ENCODE results near the gene SMURF2. TPM values are rescaled to one million over a fixed set of nuclear protein-coding genes. Genes with fewer than 3 reads are reported as not detected.
A peak's percentile ranks its signal among the peaks of the same experiment; 100 is the strongest.

Gene SMURF2
- total RNA-seq, 1 experiment from 2014 or later: 38.6 TPM

- DNase-seq (ENCODE audit: low read depth): no peak
- in situ Hi-C loops (cut with HindIII; ENCODE audit: low pct_unique_long_range_greater_than_20kb, low sequenced_read_pairs): no loop called here
These were observed 23.4 kb downstream of the SMURF2 start for GRCh38 chr17:64638552-64639203.

GRCh38 chr17:64635647-64636305 is 26.3 kb downstream of the SMURF2 start:
- no peak for DNase-seq (ENCODE audit: low read depth)
- in situ Hi-C loops (cut with HindIII; ENCODE audit: low pct_unique_long_range_greater_than_20kb, low sequenced_read_pairs): no loop called here

GRCh38 chr17:64634218-64634617 is 27.9 kb downstream of the SMURF2 start:
- no peak for DNase-seq (ENCODE audit: low read depth)
- in situ Hi-C loops (cut with HindIII; ENCODE audit: low pct_unique_long_range_greater_than_20kb, low sequenced_read_pairs): no loop called here

- in situ Hi-C loops (cut with HindIII; ENCODE audit: low pct_unique_long_range_greater_than_20kb, low sequenced_read_pairs): no loop called here
- DNase-seq (ENCODE audit: low read depth): no peak
These were observed 29.5 kb downstream of the SMURF2 start for GRCh38 chr17:64632606-64633005.

GRCh38 chr17:64632194-64632593 is 29.9 kb downstream of the SMURF2 start:
- DNase-seq (ENCODE audit: low read depth): peak; percentile 34
- in situ Hi-C loops (cut with HindIII; ENCODE audit: low pct_unique_long_range_greater_than_20kb, low sequenced_read_pairs): no loop called here

GRCh38 chr17:64630309-64631223 is 31.5 kb downstream of the SMURF2 start:
- no peak for DNase-seq (ENCODE audit: low read depth)
- in situ Hi-C loops (cut with HindIII; ENCODE audit: low pct_unique_long_range_greater_than_20kb, low sequenced_read_pairs): no loop called here

GRCh38 chr17:64628641-64629040 is 33.5 kb downstream of the SMURF2 start:
- no peak for DNase-seq (ENCODE audit: low read depth)
- in situ Hi-C loops (cut with HindIII; ENCODE audit: low pct_unique_long_range_greater_than_20kb, low sequenced_read_pairs): no loop called here

- DNase-seq (ENCODE audit: low read depth): no peak
- in situ Hi-C loops (cut with HindIII; ENCODE audit: low pct_unique_long_range_greater_than_20kb, low sequenced_read_pairs): no loop called here
These were observed 34.3 kb downstream of the SMURF2 start for GRCh38 chr17:64627797-64628196.

GRCh38 chr17:64626827-64627226 is 35.3 kb downstream of the SMURF2 start:
- DNase-seq (ENCODE audit: low read depth): no peak
- in situ Hi-C loops (cut with HindIII; ENCODE audit: low pct_unique_long_range_greater_than_20kb, low sequenced_read_pairs): no loop called here

GRCh38 chr17:64625541-64625940 is 36.6 kb downstream of the SMURF2 start:
- in situ Hi-C loops (cut with HindIII; ENCODE audit: low pct_unique_long_range_greater_than_20kb, low sequenced_read_pairs): no loop called here

GRCh38 chr17:64622931-64623654 is 39.0 kb downstream of the SMURF2 start:
- in situ Hi-C loops (cut with HindIII; ENCODE audit: low pct_unique_long_range_greater_than_20kb, low sequenced_read_pairs): no loop called here
- peak; percentile 40 for DNase-seq (ENCODE audit: low read depth)

More at GRCh38 chr17:64625541-64625940, 36.6 kb downstream of the SMURF2 start:
- DNase-seq (ENCODE audit: low read depth): no peak

GRCh38 chr17:64621772-64622171 is 40.3 kb downstream of the SMURF2 start:
- in situ Hi-C loops (cut with HindIII; ENCODE audit: low pct_unique_long_range_greater_than_20kb, low sequenced_read_pairs): no loop called here
- DNase-seq (ENCODE audit: low read depth): no peak

- DNase-seq (ENCODE audit: low read depth): no peak
- in situ Hi-C loops (cut with HindIII; ENCODE audit: low pct_unique_long_range_greater_than_20kb, low sequenced_read_pairs): no loop called here
These were observed 43.3 kb downstream of the SMURF2 start for GRCh38 chr17:64618848-64619247.

GRCh38 chr17:64617125-64617780 is 44.9 kb downstream of the SMURF2 start:
- DNase-seq (ENCODE audit: low read depth): no peak
- in situ Hi-C loops (cut with HindIII; ENCODE audit: low pct_unique_long_range_greater_than_20kb, low sequenced_read_pairs): no loop called here

GRCh38 chr17:64615028-64615677 is 47.0 kb downstream of the SMURF2 start:
- no peak for DNase-seq (ENCODE audit: low read depth)
- in situ Hi-C loops (cut with HindIII; ENCODE audit: low pct_unique_long_range_greater_than_20kb, low sequenced_read_pairs): no loop called here

GRCh38 chr17:64614266-64615027 is 47.7 kb downstream of the SMURF2 start:
- DNase-seq (ENCODE audit: low read depth): no peak
- in situ Hi-C loops (cut with HindIII; ENCODE audit: low pct_unique_long_range_greater_than_20kb, low sequenced_read_pairs): no loop called here

GRCh38 chr17:64611369-64611768 is 50.7 kb downstream of the SMURF2 start:
- in situ Hi-C loops (cut with HindIII; ENCODE audit: low pct_unique_long_range_greater_than_20kb, low sequenced_read_pairs): no loop called here
- no peak for DNase-seq (ENCODE audit: low read depth)

Measured in Caki2 (cell line).